ENCODE results near the gene COX19.
"Not testable (repeated sequence)": the region's sequence is repeated elsewhere in the genome, so short reads cannot be mapped to it uniquely, and the experiment has no call there.

Gene COX19

GRCh38 chr7:1008733-1009363 lies 33.5 kb upstream of the COX19 start:
- no peak overlapping the region for H3K27ac ChIP-seq
- TF ChIP-seq ZFX (IDR thresholded peaks at IDR 0.05), result no peak

- TF ChIP-seq ZFX (IDR thresholded peaks at IDR 0.05) (no peak), CTCF (conservative IDR thresholded peaks at IDR 0.05) (no peak)
- no peak overlapping the region for H3K27ac ChIP-seq
These were observed 32.6 kb upstream of the COX19 start for GRCh38 chr7:1007901-1008300.

GRCh38 chr7:1005303-1005702 lies 30.0 kb upstream of the COX19 start:
- TF ChIP-seq ZFX (IDR thresholded peaks at IDR 0.05) (no peak), CTCF (conservative IDR thresholded peaks at IDR 0.05) (no peak)
- no peak overlapping the region for H3K27ac ChIP-seq

- no peak overlapping the region for H3K27ac ChIP-seq
- no peak for TF ChIP-seq ZFX (IDR thresholded peaks at IDR 0.05)
- no peak for TF ChIP-seq CTCF (conservative IDR thresholded peaks at IDR 0.05)
These were observed 28.9 kb upstream of the COX19 start for GRCh38 chr7:1004018-1004852.

GRCh38 chr7:1002445-1002844 lies 27.1 kb upstream of the COX19 start:
- H3K27ac ChIP-seq, result not testable (repeated sequence)

GRCh38 chr7:1002026-1002425 lies 26.7 kb upstream of the COX19 start:
- H3K27ac ChIP-seq, result not testable (repeated sequence)

GRCh38 chr7:1001069-1001770 lies 25.9 kb upstream of the COX19 start:
- not testable (repeated sequence) for H3K27ac ChIP-seq

GRCh38 chr7:999941-1000935 lies 24.9 kb upstream of the COX19 start:
- TF ChIP-seq CTCF (conservative IDR thresholded peaks at IDR 0.05), result no peak
- no peak for TF ChIP-seq ZFX (IDR thresholded peaks at IDR 0.05)
- H3K27ac ChIP-seq, result no peak overlapping the region

Data from C4-2B (cell line).